NCI-H510A (cell line): ENCODE measurements around the gene DCDC2C.

ENCODE experiments used
- DNase-seq: peaks from one replicate; lab custom pipeline; 2025; lab: John Stamatoyannopoulos, UW

DCDC2C gene

DNA sequence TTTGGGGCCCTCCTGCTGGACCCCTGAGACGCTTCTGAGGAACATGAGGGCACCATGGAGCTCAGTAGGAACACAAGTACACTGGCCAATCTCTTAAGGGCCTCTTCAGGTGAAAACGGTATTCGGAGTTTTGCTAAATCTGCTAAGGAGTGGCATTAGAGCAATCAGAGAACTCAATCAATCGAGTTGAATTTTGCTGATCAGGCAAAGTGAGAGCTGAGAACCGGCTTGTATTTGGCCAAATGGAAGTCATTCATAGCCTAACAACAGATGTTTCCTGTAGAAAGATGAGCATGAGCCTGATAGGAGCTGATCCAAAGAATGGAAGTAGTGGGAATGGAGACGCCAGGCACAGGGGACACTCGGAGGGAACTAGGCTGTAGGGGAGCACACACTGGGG is 133.7 kb downstream of the DCDC2C start:
- no peak for DNase-seq

DNA sequence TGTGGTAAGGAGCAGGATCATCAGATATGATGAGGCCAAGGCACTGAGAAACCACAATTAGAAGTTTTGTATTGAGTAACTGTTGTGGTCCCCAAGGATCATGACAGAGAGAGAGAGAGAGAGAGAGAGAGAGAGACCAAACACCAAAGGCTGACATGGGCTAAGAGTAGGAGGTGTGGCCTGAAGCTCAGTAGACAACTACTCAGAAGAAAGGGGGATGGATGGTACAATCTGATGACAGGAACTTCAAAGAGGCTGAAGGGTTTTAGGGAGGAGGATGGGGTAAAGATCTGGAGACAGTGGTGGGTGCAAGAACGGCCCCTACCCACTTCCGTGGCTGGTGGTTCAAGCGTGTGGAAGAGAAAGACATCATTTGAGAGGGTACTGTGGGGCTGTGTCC is 135.0 kb downstream of the DCDC2C start:
- no peak for DNase-seq

DNA sequence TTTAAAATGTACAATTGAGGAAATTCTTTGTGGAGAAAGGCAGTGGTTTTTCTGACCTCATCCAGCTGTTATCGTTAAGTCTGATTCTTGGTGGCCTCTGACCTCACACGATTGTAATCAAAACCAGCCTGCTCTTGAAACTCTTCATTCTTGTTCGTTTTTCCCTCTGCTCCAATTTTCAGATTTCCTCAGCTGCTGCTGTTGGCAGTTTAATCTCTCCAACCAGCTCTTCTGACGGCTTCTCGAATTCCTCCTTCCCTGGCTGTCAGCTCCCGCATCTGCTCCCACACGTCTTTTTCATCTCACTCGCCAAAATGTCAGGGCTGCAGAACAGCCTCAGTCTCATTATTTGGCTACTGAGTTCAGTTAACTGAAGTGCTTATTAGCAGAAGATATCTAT is 136.1 kb downstream of the DCDC2C start:
- no peak for DNase-seq

DNA sequence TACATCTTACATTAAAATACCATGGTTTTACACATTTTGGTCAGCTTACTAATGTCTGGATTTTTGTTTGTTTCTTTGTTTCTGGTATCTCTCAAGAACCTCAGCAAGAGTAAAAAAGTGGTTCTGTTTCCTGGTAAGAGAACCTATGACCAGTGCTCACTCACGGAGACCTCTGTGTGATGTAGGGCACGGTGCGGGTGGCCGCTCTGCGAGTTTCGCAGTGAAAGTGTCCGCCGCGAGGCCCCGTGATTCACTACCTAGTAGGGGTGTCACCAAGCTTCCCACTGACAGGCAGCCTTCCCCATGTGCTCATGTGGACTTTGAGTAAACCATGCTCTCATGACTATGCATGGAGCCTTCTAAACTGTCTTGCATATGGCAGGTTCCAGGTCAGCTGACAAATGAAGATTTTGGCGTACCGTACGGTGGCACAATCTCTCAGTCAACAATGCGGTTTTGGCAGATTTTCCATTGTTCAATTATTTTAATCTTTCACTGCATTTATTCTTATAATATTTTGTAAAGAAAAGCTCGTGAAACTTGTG is 137.3 kb downstream of the DCDC2C start:
- DNase-seq = no peak

DNA sequence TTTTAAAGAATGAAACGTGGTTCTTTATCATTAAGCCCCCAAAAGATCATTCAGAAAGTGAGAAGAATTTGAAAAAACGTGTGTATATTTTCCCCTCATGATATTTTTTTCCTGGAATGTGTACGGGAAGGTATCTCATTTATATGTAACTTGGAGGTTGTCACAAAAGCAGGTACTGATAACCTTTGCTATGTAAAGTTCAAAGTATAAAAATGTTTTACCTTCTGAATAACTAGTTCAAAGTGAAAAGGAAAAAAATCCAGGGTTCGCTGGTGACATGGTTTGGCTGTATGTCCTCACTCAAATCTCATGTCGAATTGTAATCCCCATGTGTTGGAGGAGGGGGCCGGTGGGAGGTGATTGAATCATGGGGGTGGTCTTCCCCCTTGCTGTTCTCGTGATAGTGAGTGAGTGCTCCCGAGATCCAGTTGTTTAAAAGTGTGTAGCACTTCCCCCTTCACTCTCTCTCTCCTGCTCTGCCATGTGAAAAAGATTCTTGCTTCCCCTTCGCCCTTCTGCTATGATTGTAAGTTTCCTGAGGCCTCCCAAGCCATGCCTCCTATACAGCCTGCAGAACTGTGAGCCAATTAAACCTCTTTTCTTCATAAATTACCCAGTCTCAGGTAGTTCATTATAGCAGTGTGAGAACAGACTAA is 144.2 kb downstream of the DCDC2C start:
- no peak for DNase-seq

DNA sequence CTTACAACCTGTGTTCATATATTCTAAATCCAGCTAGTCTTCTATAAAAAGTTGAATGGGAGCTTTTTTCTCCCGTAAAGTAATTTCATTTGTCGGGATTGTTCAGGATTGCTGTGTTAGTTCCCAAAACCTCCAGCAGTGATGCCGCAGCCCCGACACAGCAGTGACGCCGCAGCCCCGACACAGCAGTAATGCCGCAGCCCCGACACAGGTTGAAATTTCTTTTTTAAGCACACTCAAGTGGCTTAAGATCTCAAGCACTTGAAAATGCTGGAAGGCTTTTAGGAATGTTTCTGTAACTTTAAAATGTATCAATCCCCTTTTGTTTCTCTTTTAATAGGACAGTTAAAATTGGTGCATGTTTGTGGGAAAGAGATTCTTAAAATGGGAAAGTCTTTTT is 145.4 kb downstream of the DCDC2C start:
- no peak for DNase-seq

DNA sequence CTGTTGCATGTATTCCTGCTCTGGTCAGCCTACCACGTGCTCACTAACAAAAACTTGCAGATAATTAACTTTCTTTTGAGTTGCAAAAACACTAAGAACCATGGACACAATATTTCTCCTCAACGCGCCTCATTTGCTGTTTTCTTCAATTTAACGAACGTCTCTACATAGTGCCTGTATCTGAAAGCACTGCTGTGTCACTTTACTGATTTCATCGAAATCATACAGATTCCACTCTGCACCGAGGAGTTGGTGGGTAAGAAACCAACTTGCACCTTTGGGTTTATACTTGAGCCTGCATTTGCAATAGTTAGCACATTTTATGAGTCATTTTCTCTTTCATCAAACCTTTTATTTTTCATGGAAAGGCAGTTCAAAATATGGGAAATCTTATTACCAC is 145.8 kb downstream of the DCDC2C start:
- DNase-seq = no peak

DNA sequence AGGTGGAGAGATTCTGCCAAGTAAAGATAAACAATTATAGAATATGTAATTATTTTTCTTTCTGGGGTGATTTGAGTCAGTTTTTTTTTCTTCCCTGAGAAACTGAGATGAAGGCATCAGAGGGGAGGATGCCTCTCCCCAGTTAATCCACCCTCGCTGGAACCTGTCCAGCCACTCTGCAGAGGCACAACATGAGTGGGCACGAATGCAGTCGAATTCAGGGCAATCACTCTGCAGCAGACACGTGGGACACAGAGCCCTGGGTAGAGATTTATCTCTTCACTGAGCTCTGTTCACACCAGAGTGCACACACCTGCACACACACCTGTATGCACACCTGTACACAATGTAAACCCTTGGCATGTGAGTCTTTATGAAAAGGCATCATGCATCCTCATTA is 154.2 kb downstream of the DCDC2C start:
- no peak for DNase-seq

DNA sequence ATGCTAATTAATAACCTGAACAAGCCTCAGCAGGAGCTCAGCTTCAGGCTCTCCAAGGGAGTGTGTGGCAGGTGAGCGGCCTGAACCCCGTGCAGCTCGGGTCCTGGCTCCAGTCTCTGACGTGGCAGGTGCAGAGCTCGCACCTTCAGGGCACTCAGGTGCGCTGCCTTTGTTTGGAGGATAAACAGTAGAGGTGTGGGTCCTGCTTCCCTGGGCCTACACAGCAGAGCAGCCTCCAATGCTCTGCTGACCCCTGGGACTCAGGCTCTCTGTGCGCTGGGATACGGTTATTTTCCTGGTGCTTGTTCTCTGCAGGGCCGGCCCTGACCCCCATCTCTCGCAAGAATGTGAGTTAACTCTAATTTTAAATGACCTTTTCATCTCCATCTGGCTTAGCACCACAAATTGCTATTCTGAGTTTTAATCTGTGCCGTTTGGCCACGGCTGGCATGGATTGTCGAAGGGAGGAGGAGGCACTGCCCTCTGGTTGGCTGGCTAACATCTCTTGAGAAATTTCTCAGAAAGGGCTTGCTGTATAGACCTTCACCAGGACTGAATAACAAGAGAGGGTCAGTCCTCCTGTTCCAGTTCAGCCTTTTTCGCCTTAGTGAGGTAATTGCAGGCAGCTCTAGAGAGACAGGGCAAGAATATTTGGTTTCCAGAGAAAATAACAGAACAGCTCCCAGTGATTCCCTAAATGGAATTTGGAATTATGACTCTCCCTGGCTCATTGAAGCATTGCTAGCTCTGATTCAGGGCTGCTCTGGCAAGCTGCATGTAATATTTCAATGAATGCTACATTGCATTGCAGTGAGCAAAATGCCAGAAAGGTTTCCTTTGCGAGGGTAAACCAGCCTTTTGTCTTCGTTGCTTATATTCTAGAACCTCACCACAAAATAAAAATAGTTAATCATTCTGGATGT is 161.8 kb downstream of the DCDC2C start:
- DNase-seq = peak; percentile 87

DNA sequence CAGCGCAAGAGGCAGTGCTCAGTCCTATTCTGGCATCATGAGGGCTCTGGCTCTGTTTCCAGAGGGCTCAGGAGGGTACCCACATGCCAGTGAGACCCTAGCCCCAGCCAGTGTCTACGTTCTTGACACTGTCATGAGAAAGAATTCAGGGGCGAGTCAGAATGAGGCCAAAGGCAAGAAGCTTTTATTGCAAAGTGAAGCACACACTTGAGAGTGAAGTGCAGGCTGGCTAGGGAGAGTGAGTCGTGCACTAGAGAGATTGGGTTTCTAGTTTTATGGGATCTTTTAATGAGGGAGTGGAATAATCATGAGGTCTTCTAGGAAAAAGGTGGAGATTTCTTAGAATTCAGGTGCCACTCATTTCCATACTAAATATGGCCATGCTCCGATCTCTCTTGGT is 164.1 kb downstream of the DCDC2C start:
- peak; percentile 63 for DNase-seq

DNA sequence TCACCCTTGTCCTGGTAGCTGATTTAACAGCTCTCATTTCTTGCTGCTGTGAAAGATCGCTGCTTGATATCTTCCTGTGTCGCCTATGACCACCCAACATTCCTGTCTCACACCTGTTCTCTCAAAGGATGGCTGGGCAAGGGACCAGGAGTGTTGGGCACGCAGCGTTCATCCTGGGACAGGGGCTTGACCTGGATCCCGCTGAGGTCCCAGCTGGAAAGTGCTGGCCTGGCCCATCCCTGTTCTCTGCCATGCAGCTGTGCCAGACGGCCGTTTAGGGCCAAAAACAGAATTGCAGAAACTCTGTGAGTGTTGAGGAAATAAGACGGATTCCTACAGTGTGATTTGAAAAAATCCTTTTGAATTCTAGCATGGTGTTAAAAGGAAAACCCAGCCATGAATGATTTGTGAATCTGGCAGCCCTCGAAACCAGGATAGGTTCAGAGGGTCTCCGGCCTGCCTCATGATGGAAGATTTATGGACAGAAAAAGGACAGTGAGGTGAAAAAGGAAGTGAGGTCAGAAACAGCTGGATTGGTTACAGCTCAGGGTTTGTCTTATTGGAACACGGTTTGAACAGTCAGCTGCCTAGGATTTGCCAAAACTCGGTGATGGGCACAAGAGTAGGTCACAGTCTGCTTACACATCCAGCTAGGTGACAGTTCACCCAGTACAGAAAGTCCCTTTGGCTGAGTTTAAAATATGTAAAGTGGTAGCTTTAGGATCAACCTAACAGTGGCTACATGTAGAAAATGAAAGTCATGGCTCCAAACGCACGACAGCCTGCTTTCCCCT is 164.8 kb downstream of the DCDC2C start:
- DNase-seq = no peak

DNA sequence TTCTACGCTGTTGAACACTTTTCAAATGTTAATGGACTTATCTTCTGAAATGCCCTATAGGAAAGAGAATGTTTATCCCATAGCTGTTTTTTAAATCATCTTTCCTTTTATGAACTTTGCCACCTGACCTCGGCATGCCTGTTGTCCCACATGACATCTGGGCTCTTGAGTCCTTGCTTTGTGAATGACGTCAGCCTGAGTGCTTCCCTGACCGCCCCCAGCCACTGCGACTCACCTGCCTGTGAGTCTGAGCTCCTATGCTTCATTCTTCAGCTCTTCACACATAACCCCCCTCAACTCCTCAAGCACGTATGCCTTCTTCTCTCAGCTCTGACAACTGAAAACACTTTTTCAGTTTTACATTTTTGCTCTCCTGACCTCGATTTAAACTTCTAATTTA is 166.8 kb downstream of the DCDC2C start:
- peak; percentile 46 for DNase-seq

DNA sequence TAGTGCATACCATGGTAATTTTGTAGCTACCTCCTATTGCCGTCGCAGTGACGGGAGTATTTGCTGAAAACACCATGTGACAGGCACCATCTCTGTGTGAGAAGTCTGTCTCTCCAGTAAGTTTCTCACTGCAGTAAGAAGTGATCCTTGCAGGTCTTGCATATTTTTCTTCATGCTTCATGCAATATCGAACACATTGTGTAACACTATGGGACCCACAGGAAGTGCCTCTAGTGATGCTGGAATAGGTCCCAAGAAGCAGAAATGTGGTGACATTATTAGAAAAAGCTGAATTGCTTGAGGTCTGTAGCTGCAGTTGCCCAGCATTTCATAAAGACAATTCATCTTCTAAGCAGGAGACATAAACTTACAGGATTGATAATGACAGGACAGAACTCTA is 167.6 kb downstream of the DCDC2C start:
- DNase-seq = no peak

DNA sequence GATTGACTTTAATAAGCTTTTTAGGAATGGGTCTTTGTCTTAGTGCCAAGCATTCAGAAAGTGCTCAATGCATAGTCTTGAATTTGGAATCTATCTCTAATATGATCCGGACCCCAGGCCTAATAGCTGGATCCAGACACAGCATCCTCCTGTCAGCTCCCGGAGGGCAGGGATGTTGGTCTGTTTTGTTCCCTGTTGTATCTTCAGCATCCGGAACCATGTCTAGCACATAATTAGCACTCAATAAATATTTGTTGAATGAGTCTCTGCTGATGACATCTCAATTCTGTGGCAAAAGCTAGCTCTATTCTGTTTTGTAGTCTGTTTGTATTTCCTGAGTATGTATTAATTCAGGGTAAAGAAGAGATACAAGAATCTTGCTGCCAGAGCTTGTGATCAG is 169.1 kb downstream of the DCDC2C start:
- DNase-seq = no peak

DNA sequence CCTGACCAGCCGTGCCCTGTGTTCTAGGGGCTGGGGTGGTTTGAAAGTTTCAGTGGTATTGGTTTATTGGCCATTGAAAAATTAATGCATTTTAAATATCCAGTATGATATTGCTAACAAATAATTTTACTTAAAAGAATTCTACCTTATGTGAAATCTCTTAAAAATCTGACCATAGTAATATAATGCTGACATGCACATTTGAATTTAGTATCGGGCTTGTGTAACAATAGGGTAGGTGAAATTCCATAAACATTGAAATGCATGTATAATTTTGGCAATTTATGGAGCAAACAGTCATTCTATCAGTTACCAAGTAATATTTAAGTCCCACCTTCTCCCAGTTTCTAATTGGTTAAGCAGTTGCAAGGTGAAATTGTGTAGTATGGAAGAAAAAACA is 170.5 kb downstream of the DCDC2C start:
- no peak for DNase-seq

DNA sequence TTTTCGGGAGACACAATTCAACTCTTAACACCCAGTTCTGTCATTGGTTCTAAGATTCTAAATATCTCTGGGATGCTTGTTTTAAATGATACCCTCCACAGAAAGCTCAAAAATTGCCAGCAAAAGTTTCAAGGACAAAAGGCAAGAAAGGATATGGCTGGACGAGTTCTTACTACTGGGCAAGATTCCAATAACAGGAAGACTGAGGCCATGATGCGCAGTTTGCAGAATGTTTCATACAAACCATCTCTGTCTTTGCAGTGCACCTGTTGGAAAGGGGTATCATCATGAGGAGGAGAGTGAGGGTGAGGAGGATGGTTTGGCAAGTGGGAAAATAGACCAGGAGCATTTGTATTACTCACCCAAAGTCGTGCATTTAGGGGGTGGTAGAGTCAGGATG is 172.8 kb downstream of the DCDC2C start:
- DNase-seq = no peak

DNA sequence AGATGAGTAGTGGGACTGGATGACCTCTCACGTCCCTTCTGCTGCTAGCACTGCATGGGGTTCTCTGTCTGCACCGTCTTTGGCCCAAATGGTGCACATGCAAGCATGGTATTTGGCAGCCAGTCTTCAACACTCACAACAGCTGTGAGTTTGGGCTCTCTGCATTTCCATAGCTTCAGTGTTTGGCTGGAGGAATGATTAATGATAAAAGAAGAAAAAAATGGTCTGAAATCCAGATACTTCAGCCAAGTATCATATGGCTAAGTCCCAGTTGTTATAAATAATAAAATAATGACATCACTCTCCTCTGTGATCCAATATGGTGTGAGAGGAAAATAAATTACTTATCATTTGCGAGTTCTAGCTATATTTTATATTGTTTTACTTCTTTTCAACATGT is 173.3 kb downstream of the DCDC2C start:
- DNase-seq = no peak

DNA sequence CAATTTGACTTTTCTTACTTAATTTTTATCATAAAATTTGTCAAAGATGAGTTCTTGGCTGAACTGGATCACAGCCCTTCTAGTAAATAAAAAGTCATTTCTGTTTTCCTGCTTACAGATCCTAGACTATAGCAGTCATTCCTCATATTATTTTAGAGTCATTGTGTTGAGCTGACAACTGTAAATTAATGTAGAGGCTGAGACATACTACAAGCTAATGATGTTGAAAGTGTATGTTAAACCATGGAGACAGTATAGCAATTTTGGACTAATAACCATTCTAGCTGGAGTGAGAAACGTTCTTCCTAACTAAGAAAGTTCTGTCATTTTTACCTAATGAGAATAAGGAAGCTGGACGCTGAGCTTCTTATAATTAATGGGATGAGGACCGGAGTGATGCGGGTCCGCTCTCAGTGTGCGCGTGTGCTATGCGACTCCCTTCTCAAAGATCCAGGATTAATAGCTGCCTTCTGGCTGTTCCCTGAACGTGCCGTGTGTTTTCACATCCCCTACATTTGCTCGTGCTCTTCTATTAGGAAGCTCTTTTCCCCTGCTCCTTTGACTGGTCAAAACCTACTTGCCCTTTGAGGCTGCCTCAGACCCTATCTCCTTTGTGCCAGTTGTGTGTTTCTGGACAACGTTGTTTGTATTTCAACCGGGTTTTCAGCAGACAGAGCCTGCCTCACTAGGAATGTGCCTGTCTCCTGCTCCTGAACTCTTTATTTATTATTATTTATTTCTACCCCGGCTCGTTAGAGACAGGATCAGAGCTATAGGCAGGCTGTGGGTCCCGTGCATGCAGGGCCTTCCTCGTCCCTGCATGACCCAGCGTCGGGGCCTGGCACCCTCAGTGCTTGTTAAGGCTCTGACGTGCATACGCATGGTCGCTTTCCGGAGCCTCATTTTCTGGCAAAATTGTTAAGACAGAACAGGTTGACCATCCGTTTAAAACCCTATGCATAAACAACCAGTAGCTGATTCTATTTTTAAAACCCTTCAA is 182.6 kb downstream of the DCDC2C start:
- DNase-seq = no peak

DNA sequence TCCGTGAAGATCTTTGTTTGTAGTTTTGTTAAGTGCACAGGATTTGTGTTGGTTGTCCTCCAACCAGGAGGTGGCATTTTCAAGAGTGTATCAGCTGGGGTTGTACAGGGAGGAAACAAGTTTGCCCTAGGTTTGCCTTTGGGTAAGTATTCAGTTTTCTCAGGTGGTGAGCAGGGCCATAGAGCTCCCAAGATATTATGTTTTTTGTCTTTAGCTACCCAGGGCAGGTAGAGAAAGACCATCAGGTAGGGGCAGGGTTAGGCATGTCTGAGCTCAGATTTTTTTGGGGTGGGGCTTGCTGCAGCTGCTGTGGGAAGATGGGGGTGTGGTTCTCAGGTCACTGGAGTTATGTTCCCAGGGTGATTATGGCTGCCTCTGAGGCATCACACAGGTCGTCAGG is 191.6 kb downstream of the DCDC2C start:
- no peak for DNase-seq
